ENCODE measurements around the gene STK32B.
"Not testable (repeated sequence)": the region's sequence is repeated elsewhere in the genome, so short reads cannot be mapped to it uniquely, and the experiment has no call there.

Gene STK32B

GRCh38 chr4:5209862-5210261 is 158.6 kb downstream of the STK32B start:
- no peak for DNase-seq (ENCODE audit: low read depth)

GRCh38 chr4:5211282-5211839 is 160.1 kb downstream of the STK32B start:
- DNase-seq (ENCODE audit: low read depth) = no peak

- no peak for DNase-seq (ENCODE audit: low read depth)
Observed at GRCh38 chr4:5212255-5213013, 161.2 kb downstream of the STK32B start.

GRCh38 chr4:5213087-5213595 is 161.9 kb downstream of the STK32B start:
- DNase-seq (ENCODE audit: low read depth) = no peak

GRCh38 chr4:5215321-5215720 is 164.0 kb downstream of the STK32B start:
- no peak for DNase-seq (ENCODE audit: low read depth)

GRCh38 chr4:5217421-5217820 is 166.1 kb downstream of the STK32B start:
- DNase-seq (ENCODE audit: low read depth) = no peak

- DNase-seq (ENCODE audit: low read depth) = no peak
Observed at GRCh38 chr4:5218376-5219069, 167.2 kb downstream of the STK32B start.

- DNase-seq (ENCODE audit: low read depth) = peak; percentile 4
Observed at GRCh38 chr4:5220028-5220427, 168.7 kb downstream of the STK32B start.

- DNase-seq (ENCODE audit: low read depth) = no peak
Observed at GRCh38 chr4:5222047-5222446, 170.8 kb downstream of the STK32B start.

- no peak for DNase-seq (ENCODE audit: low read depth)
Observed at GRCh38 chr4:5222951-5223350, 171.7 kb downstream of the STK32B start.

- no peak for DNase-seq (ENCODE audit: low read depth)
Observed at GRCh38 chr4:5224340-5224739, 173.1 kb downstream of the STK32B start.

- DNase-seq (ENCODE audit: low read depth) = no peak
Observed at GRCh38 chr4:5232549-5232948, 181.3 kb downstream of the STK32B start.

GRCh38 chr4:5237086-5237660 is 185.9 kb downstream of the STK32B start:
- no peak for DNase-seq (ENCODE audit: low read depth)

- DNase-seq (ENCODE audit: low read depth) = no peak
Observed at GRCh38 chr4:5238173-5238572, 186.9 kb downstream of the STK32B start.

- DNase-seq (ENCODE audit: low read depth) = not testable (repeated sequence)
Observed at GRCh38 chr4:5247061-5247460, 195.8 kb downstream of the STK32B start.

- DNase-seq (ENCODE audit: low read depth) = no peak
Observed at GRCh38 chr4:5247735-5248134, 196.5 kb downstream of the STK32B start.

GRCh38 chr4:5249727-5250126 is 198.4 kb downstream of the STK32B start:
- no peak for DNase-seq (ENCODE audit: low read depth)

- DNase-seq (ENCODE audit: low read depth) = not testable (repeated sequence)
Observed at GRCh38 chr4:5250536-5250935, 199.3 kb downstream of the STK32B start.

GRCh38 chr4:5256421-5256820 is 205.1 kb downstream of the STK32B start:
- no peak for DNase-seq (ENCODE audit: low read depth)

- no peak for DNase-seq (ENCODE audit: low read depth)
Observed at GRCh38 chr4:5257086-5257485, 205.8 kb downstream of the STK32B start.

- no peak for DNase-seq (ENCODE audit: low read depth)
Observed at GRCh38 chr4:5259471-5259870, 208.2 kb downstream of the STK32B start.

- DNase-seq (ENCODE audit: low read depth) = no peak
Observed at GRCh38 chr4:5260121-5260520, 208.8 kb downstream of the STK32B start.

GRCh38 chr4:5261866-5262265 is 210.6 kb downstream of the STK32B start:
- no peak for DNase-seq (ENCODE audit: low read depth)

Data from iris pigment epithelial cell (primary cell).